HepG2 (cell line): ENCODE results near the gene PRR20G. TPM values are rescaled to one million over a fixed set of nuclear protein-coding genes. Genes with fewer than 3 reads are reported as not detected.

Source experiments
- ATAC-seq: fragments of 200-7000 bp; cut with Tn5 transposase; 3 replicates; pipeline ENCODE4 v1.9.1; 2020; ENCODE audit warnings: mild to moderate bottlenecking, moderate library complexity
- BruUV-seq: library from RNA; stranded (reverse); fragments of 400-500 nt; replicated peaks from 2 replicates; lab custom pipeline; 2021; lab: Mats Ljungman, UMichigan
- CTCF ChIA-PET: fragments of 300-600 bp; formaldehyde crosslinking; extraction: SDS; loops from one replicate; lab custom pipeline; 2021; ENCODE audit warnings: low total read pairs, inconsistent platforms, low intra/inter-chr PET ratio; lab: Yijun Ruan, JAX
- POLR2A ChIA-PET: fragments of 350-600 bp; sonication (Branson Sonifier 250); formaldehyde crosslinking; loops from one replicate; lab custom pipeline; 2020; ENCODE audit warnings: antibody characterized with exemption, inconsistent platforms; lab: Yijun Ruan, JAX
- DNase-seq: peaks from one replicate; pipeline ENCODE4 v3.0.0-alpha.2; 2015; ENCODE audit warnings: low spot score
- FAIRE-seq: peaks from 3 replicates; lab custom pipeline; 2011; peaks lifted over from hg19 to GRCh38; lab: Jason Lieb, UNC
- H2AFZ ChIP-seq: one replicate; pipeline ENCODE4 v1.6.1; 2011; ENCODE audit warnings: low read length, inconsistent platforms
- H3K27ac ChIP-seq: fragments of 300-600 bp; 3 replicates; pipeline ENCODE4 v1.8.0; 2011; ENCODE audit warnings: mixed run types, mild to moderate bottlenecking, mixed read lengths, low read length, inconsistent platforms; ENCODE audit not compliant: insufficient read depth; ENCODE audit errors: extremely low read length
- H3K27me3 ChIP-seq, 2 experiments: fragments of 200-600 bp in 1 of 2; 2 replicates in 1 of 2; 3 replicates in 1 of 2; pipeline versions ENCODE4 v1.6.0 to v1.8.0; 2011; ENCODE audit warnings: low read length in 2 of 2, mild to moderate bottlenecking in 2 of 2, moderate library complexity in 2 of 2, inconsistent platforms in 1 of 2; ENCODE audit not compliant: insufficient read depth in 2 of 2, control insufficient read depth in 1 of 2
- H3K36me3 ChIP-seq, 2 experiments: fragments of 200-600 bp in 1 of 2; replicated peaks in 1 of 2; 2 replicates in 1 of 2; 3 replicates in 1 of 2; pipeline versions ENCODE4 v1.5.1 to v1.8.0; 2011; ENCODE audit warnings: low read length in 2 of 2, inconsistent platforms in 1 of 2; ENCODE audit not compliant: insufficient read depth in 2 of 2, control insufficient read depth in 1 of 2
- H3K4me1 ChIP-seq: 2 replicates; pipeline ENCODE4 v1.5.1; 2012; ENCODE audit warnings: low read length, inconsistent platforms; ENCODE audit not compliant: insufficient read depth
- H3K4me2 ChIP-seq: 2 replicates; pipeline ENCODE4 v1.6.0; 2011; ENCODE audit warnings: low read depth, low read length, inconsistent platforms
- H3K4me3 ChIP-seq, 3 experiments: fragments of 200-600 bp in 1 of 3; sonication (generic), shearing (Covaris generic) in 1 of 3; replicated peaks in 1 of 3; 2 replicates each; pipeline ENCODE4 v1.5.1; 2011 to 2016; ENCODE audit warnings: low read length in 3 of 3, inconsistent platforms in 2 of 3, low read depth in 2 of 3, mild to moderate bottlenecking in 2 of 3, control low read depth in 1 of 3, mixed read lengths in 1 of 3; ENCODE audit not compliant: insufficient read depth in 1 of 3
- H3K79me2 ChIP-seq: one replicate; pipeline ENCODE4 v1.6.1; 2011; ENCODE audit warnings: low read length, inconsistent platforms; ENCODE audit not compliant: insufficient read depth
- H3K9ac ChIP-seq: 2 replicates; pipeline ENCODE4 v1.6.0; 2011; ENCODE audit warnings: mild to moderate bottlenecking, low read depth, low read length, inconsistent platforms; ENCODE audit not compliant: insufficient read depth
- H3K9me3 ChIP-seq: 2 replicates; pipeline ENCODE4 v1.5.1; 2012; ENCODE audit warnings: mild to moderate bottlenecking, low read length
- H4K20me1 ChIP-seq: 2 replicates; pipeline ENCODE4 v1.6.0; 2011; ENCODE audit warnings: inconsistent platforms, mild to moderate bottlenecking, low read length, moderate library complexity; ENCODE audit not compliant: insufficient read depth
- ATF4 ChIP-seq, 2 experiments: fragments of 450-650 bp in 1 of 2; sonication (generic) in 1 of 2; formaldehyde crosslinking; IDR thresholded peaks; 2 replicates each; pipeline versions ENCODE4 v1.5.0 to v1.8.0; 2020 to 2022; ENCODE audit warnings: mild to moderate bottlenecking in 1 of 2, missing genetic modification reagents in 1 of 2
- MLLT10 ChIP-seq: sonication (generic); formaldehyde crosslinking; IDR thresholded peaks from 2 replicates; pipeline ENCODE4 v1.4.0; 2020; ENCODE audit warnings: missing genetic modification reagents
- MTF2 ChIP-seq: sonication (generic); formaldehyde crosslinking; IDR thresholded peaks from 2 replicates; pipeline ENCODE4 v1.5.0; 2020; ENCODE audit warnings: missing genetic modification reagents, borderline replicate concordance
- MXD4 ChIP-seq: IDR thresholded peaks from 2 replicates; pipeline ENCODE4 v1.6.1; 2016; ENCODE audit warnings: mild to moderate bottlenecking, missing biosample characterization, missing genetic modification reagents
- PITX1 ChIP-seq: sonication (generic); formaldehyde crosslinking; IDR thresholded peaks from 2 replicates; pipeline ENCODE4 v1.5.1; 2020; ENCODE audit warnings: mild to moderate bottlenecking, missing genetic modification reagents
- SMAD1 ChIP-seq: sonication (generic); formaldehyde crosslinking; IDR thresholded peaks from 2 replicates; pipeline ENCODE4 v1.4.0; 2020; ENCODE audit warnings: missing genetic modification reagents, low read depth, mild to moderate bottlenecking, borderline replicate concordance
- TOPORS ChIP-seq: sonication (generic); formaldehyde crosslinking; IDR thresholded peaks from 2 replicates; pipeline ENCODE4 v1.8.0; 2023; ENCODE audit warnings: mild to moderate bottlenecking, missing genetic modification reagents
- ZMAT3 ChIP-seq: sonication (generic); formaldehyde crosslinking; conservative IDR thresholded peaks from 2 replicates; pipeline ENCODE4 v1.7.0; 2021; ENCODE audit warnings: missing genetic modification reagents
- ZNF570 ChIP-seq: sonication (generic); formaldehyde crosslinking; IDR thresholded peaks from 2 replicates; pipeline ENCODE4 v1.4.0; 2020; ENCODE audit warnings: mild to moderate bottlenecking, missing genetic modification reagents, borderline replicate concordance
- ZNF589 ChIP-seq: sonication (generic); formaldehyde crosslinking; conservative IDR thresholded peaks from 2 replicates; pipeline ENCODE4 v1.8.0; 2022; ENCODE audit warnings: mild to moderate bottlenecking, moderate library complexity, missing genetic modification reagents
- ZNF646 ChIP-seq: sonication (generic); formaldehyde crosslinking; IDR thresholded peaks from 2 replicates; pipeline ENCODE4 v1.9.0; 2021; ENCODE audit warnings: mild to moderate bottlenecking, missing genetic modification reagents
- ZNF761 ChIP-seq: sonication (generic); formaldehyde crosslinking; conservative IDR thresholded peaks from 2 replicates; pipeline ENCODE4 v1.4.0; 2020; ENCODE audit warnings: mild to moderate bottlenecking, missing genetic modification reagents
- WGBS: methylation state at CpG from one replicate; pipeline ENCODE4 v1.1.6; 2017; ENCODE audit warnings: low lambda C conversion rate; 5-methylcytosine and 5-hydroxymethylcytosine counted together
- in situ Hi-C: cut with HindIII; loops from 2 replicates; pipeline ENCODE4 v1.10.0; 2017; ENCODE audit warnings: low pct_unique_long_range_greater_than_20kb; ENCODE audit not compliant: extremely low pct_ligation_motif_present
- intact Hi-C: fragments of 100-400 bp; cut with micrococcal nuclease; formaldehyde crosslinking; loops from one replicate; pipeline ENCODE4 v1.10.0; 2022; ENCODE audit not compliant: unreplicated experiment
- polyA plus RNA-seq, 8 experiments: library from polyadenylated mRNA; depleted of rRNA in 3 of 8; stranded (reverse) in 7 of 8; unstranded in 1 of 8; fragments of >200 nt; fragmentation: Illumina TruSeq in 4 of 8; extraction: Trizol in 4 of 8; gene quantifications; 2 replicates each; pipeline versions ENCODE4 v1.2.1 to v1.2.3, GENCODE V29; 2011 to 2016; ENCODE audit warnings: low read depth in 4 of 8, missing spikeins in 1 of 8, mixed read lengths in 1 of 8; ENCODE audit not compliant: insufficient read depth in 1 of 8
- total RNA-seq, 5 experiments: library from RNA; depleted of rRNA; stranded (reverse); fragments of >200 nt; fragmentation: Illumina TruSeq; extraction: Trizol; gene quantifications; 2 replicates each; pipeline ENCODE4 v1.2.3, GENCODE V29; 2016; ENCODE audit warnings: low read depth in 1 of 5
- TF ChIP-seq, protein P1 (sequence below): sonication (generic); formaldehyde crosslinking; IDR thresholded peaks from 2 replicates; pipeline ENCODE4 v1.5.0; 2020; ENCODE audit warnings: missing genetic modification reagents

Gene PRR20G
- total and polyA plus RNA-seq, 2 of the 13 experiments (the other 11 are each of a cell fraction or from before 2014, with no cell fraction given) = not detected

DNA sequence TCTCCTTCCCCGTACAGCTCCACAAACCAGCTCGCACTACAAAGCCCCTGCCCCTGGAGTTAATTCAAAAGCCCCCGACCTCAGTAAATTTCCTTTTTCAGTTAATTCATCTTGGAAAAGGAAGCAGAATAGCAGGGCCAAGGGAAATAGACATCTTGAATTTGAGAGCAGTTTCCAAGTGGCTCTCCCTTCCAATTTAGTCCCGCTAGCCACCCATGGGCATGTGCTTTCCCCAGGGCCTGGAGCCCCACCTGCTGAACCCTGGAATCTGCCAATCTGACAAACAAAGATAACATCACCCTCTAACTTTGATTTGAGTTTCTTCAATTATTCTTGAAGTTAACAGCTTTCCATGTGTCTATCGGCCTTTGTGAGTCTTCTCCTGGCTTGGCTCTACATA is 31.7 kb downstream of the PRR20G start (continued):
- TF ChIP-seq ZNF646 (no peak), PITX1 (CRISPR knock-in tag) (no peak), MXD4 (no peak)

DNA sequence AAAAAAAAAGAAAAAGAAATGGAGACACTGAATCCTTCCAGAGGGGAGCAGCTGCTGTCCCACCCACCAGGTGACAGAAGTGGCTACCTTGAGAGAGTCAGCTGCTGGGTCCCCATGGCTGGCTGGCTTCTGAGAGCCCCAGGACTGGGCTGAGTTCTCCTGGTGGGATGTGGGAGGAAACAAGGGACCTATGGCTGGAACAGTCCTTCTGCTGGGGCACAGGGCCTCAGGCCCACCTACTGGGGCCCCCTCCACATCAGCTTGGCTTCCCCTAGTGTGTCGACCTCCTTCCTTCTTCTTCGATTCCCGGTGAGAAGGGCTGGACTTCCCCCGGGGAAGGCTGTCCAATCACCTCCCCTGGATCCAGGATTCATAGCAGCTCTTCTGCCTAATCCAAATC is 32.3 kb downstream of the PRR20G start:
- POLR2A ChIA-PET = no interaction called here
- Histone ChIP-seq H3K4me1 (no peaks in the 10 kb centered on the region), H3K4me2 (no peak overlapping the region), H3K27me3 (peaks cover 3 to 28% of the 10 kb centered on the region in 2 experiments; a peak in 3 of 5 replicates), H3K36me3 (no peaks in the 10 kb centered on the region), H2AFZ (no peak overlapping the region), H4K20me1 (no peaks in the 10 kb centered on the region; the same call in 1 of the 2 replicates), H3K27ac (no peak overlapping the region), H3K9me3 (0 out of 2 replicates have a peak, but pooled peaks cover 4% of the 10 kb centered on the region), H3K9ac (no peak overlapping the region), H3K79me2 (no peaks in the 10 kb centered on the region), H3K4me3 (no peak overlapping the region)
- no peak for FAIRE-seq
- no peak for ATAC-seq
- no peak for DNase-seq
- 15% methylated on average over 4 of the region's 4 CpGs for WGBS
- in situ Hi-C loops (loop anchor here (10.0 kb wide), 1 partner anchor 199 kb away; no protein-coding TSS in a partner anchor), intact Hi-C loops (no loop called here)
- no TSS peak for BruUV-seq
- CTCF ChIA-PET = interaction anchor here (1.6 kb wide), 1 partner anchor 200 kb away, joined by 13 read pairs; no protein-coding TSS in a partner anchor
- TF ChIP-seq SMAD1 (no peak), ATF4 (CRISPR knock-in tag; IDR thresholded peaks at IDR 0.05) (no peak), ZNF570 (CRISPR knock-in tag) (no peak), ZNF761 (CRISPR knock-in tag) (no peak), TOPORS (CRISPR knock-in tag) (no peak), ZNF589 (CRISPR knock-in tag) (no peak), ZMAT3 (CRISPR knock-in tag) (no peak), MLLT10 (no peak), MTF2 (no peak)
- TF ChIP-seq, protein P1, sequence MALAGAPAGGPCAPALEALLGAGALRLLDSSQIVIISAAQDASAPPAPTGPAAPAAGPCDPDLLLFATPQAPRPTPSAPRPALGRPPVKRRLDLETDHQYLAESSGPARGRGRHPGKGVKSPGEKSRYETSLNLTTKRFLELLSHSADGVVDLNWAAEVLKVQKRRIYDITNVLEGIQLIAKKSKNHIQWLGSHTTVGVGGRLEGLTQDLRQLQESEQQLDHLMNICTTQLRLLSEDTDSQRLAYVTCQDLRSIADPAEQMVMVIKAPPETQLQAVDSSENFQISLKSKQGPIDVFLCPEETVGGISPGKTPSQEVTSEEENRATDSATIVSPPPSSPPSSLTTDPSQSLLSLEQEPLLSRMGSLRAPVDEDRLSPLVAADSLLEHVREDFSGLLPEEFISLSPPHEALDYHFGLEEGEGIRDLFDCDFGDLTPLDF (CRISPR knock-in tag) = no peak
